HepG2 (cell line): ENCODE results near the gene PCGF3. TPM values are rescaled to one million over a fixed set of nuclear protein-coding genes. Genes with fewer than 3 reads are reported as not detected.
A peak's percentile ranks its signal among the peaks of the same experiment; 100 is the strongest.

Source experiments
- ARNT2 ChIP-seq: sonication (generic); formaldehyde crosslinking; IDR thresholded peaks from 2 replicates; pipeline ENCODE4 v1.8.0; 2022; ENCODE audit warnings: mild to moderate bottlenecking, low read depth, missing genetic modification reagents, moderate library complexity
- ETV5 ChIP-seq: IDR thresholded peaks from 2 replicates; pipeline ENCODE4 v1.6.1; 2018; ENCODE audit warnings: missing biosample characterization, missing genetic modification reagents, inconsistent platforms, borderline replicate concordance
- NAIF1 ChIP-seq: sonication (generic); formaldehyde crosslinking; IDR thresholded peaks from 2 replicates; pipeline ENCODE4 v1.5.0; 2020; ENCODE audit warnings: mild to moderate bottlenecking, missing genetic modification reagents, borderline replicate concordance
- PHF20 ChIP-seq: sonication (generic); formaldehyde crosslinking; IDR thresholded peaks from 2 replicates; pipeline ENCODE4 v1.5.0; 2020; ENCODE audit warnings: mild to moderate bottlenecking, missing genetic modification reagents
- PHF8 ChIP-seq: sonication (generic); formaldehyde crosslinking; IDR thresholded peaks from 2 replicates; pipeline ENCODE4 v1.5.0; 2020; ENCODE audit warnings: missing genetic modification reagents
- REPIN1 ChIP-seq: sonication (generic); formaldehyde crosslinking; IDR thresholded peaks from 2 replicates; pipeline ENCODE4 v1.8.0; 2022; ENCODE audit warnings: missing genetic modification reagents, low read depth, mild to moderate bottlenecking, borderline replicate concordance
- SRF ChIP-seq: IDR thresholded peaks from 2 replicates; pipeline ENCODE4 v1.6.1; 2011; ENCODE audit warnings: mild to moderate bottlenecking, low read depth, low read length, moderate library complexity
- SSRP1 ChIP-seq: IDR thresholded peaks from 2 replicates; pipeline ENCODE4 v1.6.1; 2016; ENCODE audit warnings: control low read depth
- SUZ12 ChIP-seq: fragments of 150-350 bp; IDR thresholded peaks from 2 replicates; pipeline ENCODE4 v1.6.1; 2014; ENCODE audit warnings: low read depth, low read length
- YY1 ChIP-seq: IDR thresholded peaks from 2 replicates; pipeline ENCODE4 v1.6.1; 2011; ENCODE audit warnings: low read length, low read depth, moderate library complexity, mild to moderate bottlenecking; ENCODE audit not compliant: insufficient read depth, insufficient replicate concordance
- ZBED4 ChIP-seq: sonication (generic); formaldehyde crosslinking; IDR thresholded peaks from 2 replicates; pipeline ENCODE4 v1.4.0; 2020; ENCODE audit warnings: missing genetic modification reagents, borderline replicate concordance
- ZFP36 ChIP-seq: fragments of 150-350 bp; IDR thresholded peaks from 2 replicates; pipeline ENCODE4 v1.6.1; 2018; ENCODE audit warnings: borderline replicate concordance, low read length, low read depth; ENCODE audit not compliant: partially characterized antibody
- ZNF296 ChIP-seq: sonication (generic); formaldehyde crosslinking; conservative IDR thresholded peaks from 2 replicates; pipeline ENCODE4 v1.5.0; 2020; ENCODE audit warnings: mild to moderate bottlenecking, missing genetic modification reagents
- ZNF446 ChIP-seq: sonication (generic); formaldehyde crosslinking; IDR thresholded peaks from 2 replicates; pipeline ENCODE4 v1.5.0; 2020; ENCODE audit warnings: mild to moderate bottlenecking, missing genetic modification reagents
- ZNF510 ChIP-seq: sonication (generic); formaldehyde crosslinking; IDR thresholded peaks from 2 replicates; pipeline ENCODE4 v1.4.0; 2020; ENCODE audit warnings: low read depth, mild to moderate bottlenecking, missing genetic modification reagents
- ZNF883 ChIP-seq: sonication (generic); formaldehyde crosslinking; IDR thresholded peaks from 2 replicates; pipeline ENCODE4 v1.5.1; 2020; ENCODE audit warnings: mild to moderate bottlenecking, missing genetic modification reagents; ENCODE audit errors: not compliant biosample characterization
- polyA plus RNA-seq, 8 experiments: library from polyadenylated mRNA; depleted of rRNA in 3 of 8; stranded (reverse) in 7 of 8; unstranded in 1 of 8; fragments of >200 nt; fragmentation: Illumina TruSeq in 4 of 8; extraction: Trizol in 4 of 8; gene quantifications; 2 replicates each; pipeline versions ENCODE4 v1.2.1 to v1.2.3, GENCODE V29; 2011 to 2016; ENCODE audit warnings: low read depth in 4 of 8, missing spikeins in 1 of 8, mixed read lengths in 1 of 8; ENCODE audit not compliant: insufficient read depth in 1 of 8
- total RNA-seq, 5 experiments: library from RNA; depleted of rRNA; stranded (reverse); fragments of >200 nt; fragmentation: Illumina TruSeq; extraction: Trizol; gene quantifications; 2 replicates each; pipeline ENCODE4 v1.2.3, GENCODE V29; 2016; ENCODE audit warnings: low read depth in 1 of 5
- TF ChIP-seq, protein P1 (sequence below): IDR thresholded peaks from 2 replicates; pipeline ENCODE4 v1.6.1; 2016; ENCODE audit warnings: mild to moderate bottlenecking
- TF ChIP-seq, protein P2 (sequence below): sonication (generic); formaldehyde crosslinking; IDR thresholded peaks from 2 replicates; pipeline ENCODE4 v1.5.1; 2020; ENCODE audit warnings: mild to moderate bottlenecking, missing genetic modification reagents, moderate library complexity
- TF ChIP-seq, protein P3 (sequence below): sonication (generic); formaldehyde crosslinking; IDR thresholded peaks from 2 replicates; pipeline ENCODE4 v1.9.0; 2022; ENCODE audit warnings: missing genetic modification reagents, mild to moderate bottlenecking, borderline replicate concordance

Gene PCGF3
- total and polyA plus RNA-seq, 2 of the 13 experiments (the other 11 are each of a cell fraction or from before 2014, with no cell fraction given), result 28.6 to 66.2 TPM

DNA sequence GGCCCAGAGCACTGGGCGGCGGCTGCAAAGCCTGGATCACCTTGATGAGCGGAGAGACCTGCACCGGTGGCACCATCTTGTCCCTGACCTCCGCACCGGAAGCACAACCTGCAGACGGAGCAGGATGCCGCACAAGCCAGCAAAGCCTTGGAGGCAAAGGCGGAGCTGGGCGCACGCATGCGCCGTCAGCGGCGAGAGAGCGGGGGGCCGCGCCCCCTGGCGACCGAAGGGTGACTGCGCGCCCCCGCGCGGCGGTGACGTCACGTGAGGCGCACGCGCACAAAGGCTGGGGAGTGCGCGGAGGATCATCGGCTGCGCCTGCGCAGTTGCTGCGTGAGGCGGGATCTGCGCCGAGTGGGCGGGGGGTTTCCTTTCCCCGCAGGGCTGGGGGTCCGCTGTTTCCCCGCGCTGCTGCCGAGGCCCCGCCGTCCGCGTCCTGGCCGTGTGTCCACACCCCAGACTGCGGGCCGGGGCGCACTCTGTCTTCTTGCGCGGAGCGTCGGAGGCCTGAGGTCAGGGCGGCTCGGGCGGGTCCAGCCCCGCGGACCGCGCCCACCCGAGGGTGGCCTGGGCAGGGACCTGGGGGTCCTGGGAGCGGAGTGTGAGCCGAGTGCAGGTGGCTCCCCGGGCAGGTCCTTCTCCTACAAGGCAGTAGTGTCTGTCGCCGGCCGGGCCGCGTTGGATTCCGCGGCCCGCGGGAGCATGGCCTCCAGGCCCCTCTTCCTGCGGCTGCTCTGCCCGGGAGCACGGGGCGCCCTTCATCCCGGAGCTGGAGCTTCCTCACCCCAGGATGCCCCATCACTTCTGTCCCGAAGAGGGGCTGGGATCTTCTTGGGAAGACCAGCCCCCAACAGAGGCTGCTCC is 31.2 kb upstream of the PCGF3 start, which contains the start of the genes ATP5ME and MYL5 (continued):
- peak; percentile 81 for TF ChIP-seq ZNF883
- 0 out of 2 replicates have a peak, but pooled peaks have one; percentile 10 for TF ChIP-seq SRF
- TF ChIP-seq ZBED4 (CRISPR knock-in tag), result no peak
- TF ChIP-seq PHF8 (CRISPR knock-in tag), result peak; percentile 89
- TF ChIP-seq NAIF1, result peak; percentile 79; the same call in 1 of the 2 replicates
- peak; percentile 94 for TF ChIP-seq YY1
- TF ChIP-seq, protein P1, sequence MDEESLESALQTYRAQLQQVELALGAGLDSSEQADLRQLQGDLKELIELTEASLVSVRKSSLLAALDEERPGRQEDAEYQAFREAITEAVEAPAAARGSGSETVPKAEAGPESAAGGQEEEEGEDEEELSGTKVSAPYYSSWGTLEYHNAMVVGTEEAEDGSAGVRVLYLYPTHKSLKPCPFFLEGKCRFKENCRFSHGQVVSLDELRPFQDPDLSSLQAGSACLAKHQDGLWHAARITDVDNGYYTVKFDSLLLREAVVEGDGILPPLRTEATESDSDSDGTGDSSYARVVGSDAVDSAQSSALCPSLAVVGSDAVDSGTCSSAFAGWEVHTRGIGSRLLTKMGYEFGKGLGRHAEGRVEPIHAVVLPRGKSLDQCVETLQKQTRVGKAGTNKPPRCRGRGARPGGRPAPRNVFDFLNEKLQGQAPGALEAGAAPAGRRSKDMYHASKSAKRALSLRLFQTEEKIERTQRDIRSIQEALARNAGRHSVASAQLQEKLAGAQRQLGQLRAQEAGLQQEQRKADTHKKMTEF (CRISPR knock-in tag), result peak; percentile 64; the same call in 1 of the 2 replicates
- peak; percentile 64 for TF ChIP-seq REPIN1
- no peak for TF ChIP-seq SSRP1 (CRISPR knock-in tag)
- peak; percentile 76 for TF ChIP-seq PHF20 (CRISPR knock-in tag)
- TF ChIP-seq, protein P2, sequence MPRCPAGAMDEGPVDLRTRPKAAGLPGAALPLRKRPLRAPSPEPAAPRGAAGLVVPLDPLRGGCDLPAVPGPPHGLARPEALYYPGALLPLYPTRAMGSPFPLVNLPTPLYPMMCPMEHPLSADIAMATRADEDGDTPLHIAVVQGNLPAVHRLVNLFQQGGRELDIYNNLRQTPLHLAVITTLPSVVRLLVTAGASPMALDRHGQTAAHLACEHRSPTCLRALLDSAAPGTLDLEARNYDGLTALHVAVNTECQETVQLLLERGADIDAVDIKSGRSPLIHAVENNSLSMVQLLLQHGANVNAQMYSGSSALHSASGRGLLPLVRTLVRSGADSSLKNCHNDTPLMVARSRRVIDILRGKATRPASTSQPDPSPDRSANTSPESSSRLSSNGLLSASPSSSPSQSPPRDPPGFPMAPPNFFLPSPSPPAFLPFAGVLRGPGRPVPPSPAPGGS (CRISPR knock-in tag), result peak; percentile 74; the same call in 1 of the 2 replicates
- no peak for TF ChIP-seq ZNF510
- 0 out of 2 replicates have a peak, but pooled peaks have one; percentile 53 for TF ChIP-seq ZNF296 (CRISPR knock-in tag)
- no peak for TF ChIP-seq SUZ12
- peak; percentile 74 for TF ChIP-seq ARNT2 (CRISPR knock-in tag)
- peak; percentile 79 for TF ChIP-seq ETV5 (CRISPR knock-in tag)
- TF ChIP-seq ZFP36, result no peak
- TF ChIP-seq ZNF446 (CRISPR knock-in tag), result no peak
- TF ChIP-seq, protein P3, sequence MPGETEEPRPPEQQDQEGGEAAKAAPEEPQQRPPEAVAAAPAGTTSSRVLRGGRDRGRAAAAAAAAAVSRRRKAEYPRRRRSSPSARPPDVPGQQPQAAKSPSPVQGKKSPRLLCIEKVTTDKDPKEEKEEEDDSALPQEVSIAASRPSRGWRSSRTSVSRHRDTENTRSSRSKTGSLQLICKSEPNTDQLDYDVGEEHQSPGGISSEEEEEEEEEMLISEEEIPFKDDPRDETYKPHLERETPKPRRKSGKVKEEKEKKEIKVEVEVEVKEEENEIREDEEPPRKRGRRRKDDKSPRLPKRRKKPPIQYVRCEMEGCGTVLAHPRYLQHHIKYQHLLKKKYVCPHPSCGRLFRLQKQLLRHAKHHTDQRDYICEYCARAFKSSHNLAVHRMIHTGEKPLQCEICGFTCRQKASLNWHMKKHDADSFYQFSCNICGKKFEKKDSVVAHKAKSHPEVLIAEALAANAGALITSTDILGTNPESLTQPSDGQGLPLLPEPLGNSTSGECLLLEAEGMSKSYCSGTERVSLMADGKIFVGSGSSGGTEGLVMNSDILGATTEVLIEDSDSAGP (CRISPR knock-in tag), result peak; percentile 85; the same call in 1 of the 2 replicates
